Medulla oblongata (tissue), 1 donor: ENCODE data around the gene IFITM1.

Source experiments
- DNase-seq: peaks from one replicate; pipeline ENCODE4 v3.0.0-alpha.2; 2015; ENCODE audit errors: extremely low spot score

The IFITM1 gene

GRCh38 chr11:293852-294661 lies 19.8 kb upstream of the IFITM1 start:
- DNase-seq: no peak

DNA sequence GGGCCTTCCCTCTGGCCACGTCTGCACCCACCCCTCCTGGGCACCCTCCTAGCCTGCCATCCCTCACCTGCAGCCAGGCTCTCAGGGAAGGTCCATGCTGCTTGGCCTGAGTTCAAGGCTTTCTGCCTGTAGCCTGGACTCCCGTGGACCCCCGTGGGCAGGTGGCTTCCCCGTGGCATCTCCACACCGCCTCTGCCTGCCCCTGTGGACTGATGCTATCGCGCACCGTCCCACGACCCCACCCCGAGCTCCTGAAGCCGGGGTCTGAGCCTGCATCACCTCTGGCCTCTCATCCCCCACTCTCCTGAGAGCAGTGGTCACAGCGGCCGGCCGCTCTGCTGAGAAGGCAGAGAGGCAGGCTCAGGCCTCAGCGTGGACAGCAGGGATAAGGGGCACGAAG lies 19.1 kb upstream of the IFITM1 start:
- DNase-seq: no peak

DNA sequence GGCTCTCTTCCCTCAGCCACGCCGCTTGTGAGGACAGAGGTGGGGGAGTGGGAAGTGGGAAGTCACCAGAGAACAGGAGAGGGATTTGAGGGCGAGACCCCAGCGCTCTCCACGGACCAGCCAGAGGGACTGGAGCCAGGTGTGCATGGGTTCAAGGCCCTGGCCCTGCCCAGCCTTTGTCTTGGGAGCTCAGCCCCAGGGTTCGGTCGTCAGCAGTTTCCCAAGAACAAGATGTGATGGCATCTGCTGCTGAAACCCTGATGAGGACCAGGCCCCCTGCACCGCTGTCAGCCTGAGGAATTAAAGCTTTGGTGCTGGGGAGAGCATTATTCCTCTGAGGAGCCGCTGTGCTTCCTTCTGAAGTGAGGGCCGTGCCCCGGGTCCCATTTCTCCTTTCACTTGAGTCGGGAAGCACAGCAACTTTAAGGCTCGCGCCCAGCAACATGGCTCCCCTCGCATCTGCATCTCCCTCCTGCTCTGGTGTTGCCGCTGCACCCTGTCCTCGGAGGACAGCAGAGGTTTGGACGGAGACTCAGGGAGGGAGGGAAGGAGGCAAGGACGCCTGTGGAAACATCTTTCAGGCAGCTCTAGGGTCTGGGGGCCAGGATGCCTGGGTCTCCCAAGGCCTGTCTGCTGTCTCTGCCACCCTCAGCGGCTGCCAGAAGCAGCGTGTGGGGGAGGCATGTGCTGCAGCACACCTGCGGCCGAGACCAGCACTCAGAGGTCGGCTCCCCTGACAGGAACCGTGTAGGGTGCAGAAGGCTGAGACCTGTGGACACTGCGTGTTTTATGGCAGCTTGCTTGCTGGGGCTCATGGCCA lies 18.3 kb upstream of the IFITM1 start:
- DNase-seq: no peak

DNA sequence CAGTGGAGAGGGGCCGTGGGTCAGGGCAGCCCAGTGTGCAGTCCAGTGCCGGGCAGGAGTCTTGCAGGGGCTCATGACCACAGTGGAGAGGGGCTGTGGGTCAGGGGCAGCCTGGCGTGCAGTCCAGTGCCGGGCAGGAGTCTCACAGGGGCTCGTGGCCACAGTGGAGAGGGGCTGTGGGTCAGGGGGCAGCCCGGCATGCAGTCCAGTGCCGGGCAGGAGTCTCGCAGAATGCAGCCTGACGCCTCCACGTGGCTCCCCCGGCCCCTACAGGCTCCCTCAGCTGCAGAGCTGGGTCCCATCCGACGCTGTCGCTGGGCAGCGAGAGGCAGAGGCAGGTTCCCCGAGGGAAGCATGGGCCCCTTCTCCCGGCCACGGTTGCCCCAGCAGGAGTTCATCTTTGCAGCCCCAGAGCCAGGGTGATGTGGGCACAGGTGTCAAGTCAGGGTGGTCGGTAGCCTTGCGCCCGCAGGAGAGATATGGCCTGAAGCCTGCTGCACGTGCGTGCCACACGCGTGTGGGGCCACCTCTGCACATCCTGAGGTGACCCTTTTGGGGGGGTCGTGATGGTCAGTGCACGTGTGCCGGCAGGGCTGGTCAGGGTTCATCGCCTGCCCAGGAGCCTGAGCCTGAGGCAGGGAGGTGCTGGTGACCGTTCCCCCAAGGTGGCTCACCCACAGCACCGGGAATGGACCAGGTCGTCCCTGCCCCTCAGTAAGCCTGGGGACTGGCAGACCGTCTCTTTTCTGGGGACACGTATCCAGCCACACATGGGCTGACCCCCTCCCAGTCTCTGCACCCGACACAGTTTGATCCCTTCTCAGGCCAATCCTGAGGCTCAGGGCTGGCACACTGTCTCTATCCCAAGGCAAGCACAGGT lies 17.4 kb upstream of the IFITM1 start:
- DNase-seq: no peak

DNA sequence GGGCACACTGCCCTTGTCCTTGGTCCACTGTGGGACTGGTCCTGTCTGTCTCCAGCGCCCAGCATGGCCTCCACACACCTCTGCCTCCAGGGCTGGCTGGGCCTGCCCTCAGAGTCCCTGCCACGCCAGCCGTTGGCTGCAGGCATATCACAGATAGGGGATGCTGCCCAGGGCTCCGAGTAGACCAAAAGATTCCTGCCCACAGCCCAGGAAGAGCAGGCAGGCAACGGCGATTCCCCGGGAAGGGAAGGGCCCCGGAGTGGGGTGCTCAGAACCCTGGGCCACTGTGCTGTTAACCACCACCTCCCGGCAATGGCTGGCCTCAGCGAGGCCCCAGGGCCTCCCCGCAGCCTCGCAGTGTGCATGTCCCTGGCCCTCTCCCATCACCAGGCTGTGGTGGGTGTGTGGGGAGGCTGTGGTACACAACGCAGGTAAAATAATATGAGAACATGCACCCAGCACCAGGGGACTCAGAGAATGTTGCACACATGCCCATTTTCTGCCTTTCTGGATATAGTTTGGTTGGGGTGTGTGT lies 16.7 kb upstream of the IFITM1 start:
- DNase-seq: no peak

- DNase-seq: no peak
These were observed 16.0 kb upstream of the IFITM1 start for GRCh38 chr11:297586-298405.

DNA sequence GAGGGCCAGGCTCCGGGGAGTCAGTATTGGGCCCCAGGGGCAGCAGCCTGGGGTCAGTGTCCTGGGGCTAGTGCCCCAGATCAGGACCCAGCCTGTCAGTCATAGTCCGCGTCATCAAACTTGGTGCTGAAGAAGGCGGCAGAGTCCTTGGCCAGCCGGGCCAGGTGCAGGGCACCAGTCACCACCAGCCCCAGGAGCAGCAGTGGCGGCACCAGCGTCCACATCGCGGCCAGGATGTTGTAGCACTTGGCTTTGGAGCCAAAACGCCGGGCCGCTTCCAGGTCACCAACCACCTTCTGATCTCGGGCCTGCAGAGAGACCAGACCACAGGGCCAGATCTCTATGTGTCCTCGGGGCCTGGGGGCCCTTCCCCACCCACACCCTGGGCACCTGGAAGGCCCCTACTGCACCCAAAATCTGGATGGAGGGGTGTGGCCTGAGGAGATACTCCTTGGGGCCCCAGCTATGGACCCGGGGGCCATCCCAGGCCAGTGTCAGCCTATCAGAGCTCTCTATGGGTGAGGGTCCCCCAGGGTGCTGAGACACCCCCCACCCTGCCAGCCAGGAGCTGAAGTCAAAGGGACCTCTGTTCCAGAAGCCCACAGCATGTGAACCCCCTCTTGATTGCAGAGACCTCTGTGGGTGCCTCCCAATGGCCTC lies 15.3 kb upstream of the IFITM1 start:
- DNase-seq: no peak

DNA sequence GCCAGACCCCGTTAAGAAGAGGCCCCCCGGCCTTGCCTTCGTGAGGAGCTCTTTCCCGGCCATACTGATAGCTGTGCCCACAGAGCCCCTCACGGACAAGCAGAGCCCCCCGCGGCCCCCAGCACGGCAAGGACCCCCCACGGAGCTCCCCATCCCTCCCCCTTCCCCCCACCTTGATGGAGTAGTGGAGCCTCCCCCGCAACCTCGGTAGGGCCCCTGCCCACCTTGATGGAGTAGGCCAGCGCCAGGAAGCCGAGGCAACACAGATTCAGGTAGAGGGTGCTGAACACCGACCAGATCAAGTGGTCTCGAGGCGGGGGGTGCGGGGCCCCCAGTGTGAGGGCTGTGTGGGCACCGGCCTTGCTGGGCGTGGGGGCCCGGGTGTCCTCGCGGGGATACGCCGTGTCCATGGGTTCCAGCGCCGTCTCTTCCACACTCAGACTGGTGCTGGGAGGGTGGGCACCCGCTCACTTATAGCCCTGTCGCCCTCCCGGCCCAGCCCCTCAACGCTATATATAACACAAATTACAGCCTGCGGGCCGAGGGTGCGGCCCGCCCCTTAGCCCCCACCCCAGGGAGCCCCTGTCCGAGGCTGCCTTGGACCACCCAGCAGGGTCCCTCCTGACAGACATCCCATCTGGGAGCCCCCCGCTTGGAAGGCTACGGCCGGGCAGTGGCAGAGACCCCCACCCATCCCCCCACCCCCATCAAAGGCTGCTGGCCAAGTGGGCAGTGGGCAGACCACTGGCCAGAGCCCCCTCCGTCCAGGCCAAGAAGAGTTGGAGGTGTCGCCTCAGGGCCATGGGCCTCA lies 14.6 kb upstream of the IFITM1 start, which contains the start of gene IFITM5:
IFITM5 (minus strand) TSS at position 446 of the 811 bp plus-strand sequence; CDS start at position 410, 36 bp downstream.
- DNase-seq: no peak

GRCh38 chr11:299951-300735 lies 13.7 kb upstream of the IFITM1 start:
- no peak for DNase-seq

DNA sequence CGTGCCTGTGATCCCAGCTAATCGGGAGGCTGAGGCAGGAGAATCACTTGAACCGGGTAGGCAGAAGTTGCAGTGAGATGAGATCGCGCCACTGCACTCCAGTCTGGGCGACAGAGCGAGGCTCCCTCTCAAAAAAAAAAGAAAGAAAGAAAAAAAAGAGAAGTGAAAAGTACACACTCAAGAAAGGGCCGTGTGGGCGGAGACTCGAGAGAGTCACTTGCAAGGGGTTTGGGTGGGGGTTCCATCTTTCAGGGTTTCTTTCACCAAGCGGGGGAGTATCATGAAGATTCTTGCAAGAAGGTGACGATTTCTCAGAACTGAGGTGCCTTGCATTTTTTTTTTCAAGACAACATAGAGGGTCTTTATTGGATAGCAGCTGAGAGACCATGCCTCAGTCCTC lies 10.5 kb upstream of the IFITM1 start:
- no peak for DNase-seq

DNA sequence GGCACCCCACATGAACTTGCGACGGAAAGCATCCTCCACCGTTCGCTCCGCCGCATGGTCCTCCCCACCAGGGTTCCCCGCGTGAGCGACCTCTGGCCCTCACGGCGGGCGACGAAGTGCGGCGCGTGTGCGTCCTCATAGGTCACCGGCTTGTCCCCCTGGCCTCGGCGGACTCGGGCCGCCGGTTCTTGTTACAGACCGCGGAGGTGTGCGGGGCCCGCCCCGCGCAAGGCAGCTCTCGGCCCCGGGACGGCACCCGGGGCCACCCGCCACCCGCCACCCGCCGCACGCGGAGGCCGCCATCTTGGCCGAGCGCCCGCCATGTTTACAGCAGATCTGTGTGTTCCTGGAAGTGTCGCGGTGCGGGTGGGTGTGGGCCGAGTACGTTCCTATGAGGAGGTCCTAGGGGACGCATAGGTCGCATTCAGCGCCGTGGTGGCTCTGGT lies 9.8 kb upstream of the IFITM1 start:
- DNase-seq: no peak

GRCh38 chr11:304915-305843 lies 8.7 kb upstream of the IFITM1 start:
- peak; percentile 69 for DNase-seq

DNA sequence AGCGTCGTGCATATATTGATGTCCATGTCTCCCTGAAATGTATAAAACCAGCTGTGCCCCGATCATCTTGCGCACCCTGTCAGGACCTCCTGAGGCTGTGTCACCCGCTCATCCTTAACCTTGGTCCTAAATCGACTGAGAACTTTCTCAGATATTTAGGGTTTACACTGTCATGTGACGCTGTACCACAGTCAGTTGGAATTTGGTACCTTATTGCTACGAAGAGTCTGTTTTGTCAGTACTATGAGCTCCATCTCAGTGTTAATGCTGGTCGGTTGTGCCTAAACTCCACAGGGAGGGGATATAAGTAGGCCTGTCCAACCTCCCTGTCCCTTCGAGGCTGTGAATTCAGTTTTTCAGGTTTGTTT lies 8.0 kb upstream of the IFITM1 start:
- DNase-seq: no peak

DNA sequence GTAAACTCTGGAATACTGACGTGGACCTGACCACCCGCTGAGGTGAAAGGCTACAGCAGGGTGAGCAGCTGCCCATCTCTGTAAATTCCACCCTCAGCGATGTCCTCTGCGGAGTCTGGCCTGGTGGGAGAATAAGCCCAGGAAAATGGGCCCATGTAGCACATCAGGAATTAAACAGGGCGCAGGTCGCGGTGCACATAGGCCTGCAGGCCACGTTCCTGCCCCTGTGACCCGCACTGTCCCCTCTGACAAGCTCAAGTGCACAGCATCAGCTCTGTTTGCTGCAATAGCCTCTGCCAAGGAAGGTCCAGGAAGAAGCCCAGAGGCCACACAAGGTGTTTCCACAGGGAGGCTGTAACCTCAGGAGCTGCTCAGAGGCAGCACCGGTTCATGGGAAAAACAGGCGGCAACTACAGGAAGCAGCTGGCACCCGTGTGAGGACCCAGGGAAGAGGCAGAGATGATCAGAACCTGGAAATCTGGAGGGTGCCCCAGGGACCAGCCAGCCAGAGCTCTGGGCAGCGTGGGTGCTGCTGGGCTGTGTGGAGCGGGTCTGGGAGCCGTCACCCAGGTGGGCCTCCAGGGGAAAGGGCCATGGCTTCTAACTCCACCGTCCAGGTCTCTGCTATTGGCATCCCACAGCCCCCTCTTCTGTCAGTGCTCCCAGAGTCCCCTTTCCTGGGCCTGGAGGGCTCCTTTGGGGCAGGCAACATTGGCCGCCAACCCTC lies 7.0 kb upstream of the IFITM1 start:
- DNase-seq: no peak

DNA sequence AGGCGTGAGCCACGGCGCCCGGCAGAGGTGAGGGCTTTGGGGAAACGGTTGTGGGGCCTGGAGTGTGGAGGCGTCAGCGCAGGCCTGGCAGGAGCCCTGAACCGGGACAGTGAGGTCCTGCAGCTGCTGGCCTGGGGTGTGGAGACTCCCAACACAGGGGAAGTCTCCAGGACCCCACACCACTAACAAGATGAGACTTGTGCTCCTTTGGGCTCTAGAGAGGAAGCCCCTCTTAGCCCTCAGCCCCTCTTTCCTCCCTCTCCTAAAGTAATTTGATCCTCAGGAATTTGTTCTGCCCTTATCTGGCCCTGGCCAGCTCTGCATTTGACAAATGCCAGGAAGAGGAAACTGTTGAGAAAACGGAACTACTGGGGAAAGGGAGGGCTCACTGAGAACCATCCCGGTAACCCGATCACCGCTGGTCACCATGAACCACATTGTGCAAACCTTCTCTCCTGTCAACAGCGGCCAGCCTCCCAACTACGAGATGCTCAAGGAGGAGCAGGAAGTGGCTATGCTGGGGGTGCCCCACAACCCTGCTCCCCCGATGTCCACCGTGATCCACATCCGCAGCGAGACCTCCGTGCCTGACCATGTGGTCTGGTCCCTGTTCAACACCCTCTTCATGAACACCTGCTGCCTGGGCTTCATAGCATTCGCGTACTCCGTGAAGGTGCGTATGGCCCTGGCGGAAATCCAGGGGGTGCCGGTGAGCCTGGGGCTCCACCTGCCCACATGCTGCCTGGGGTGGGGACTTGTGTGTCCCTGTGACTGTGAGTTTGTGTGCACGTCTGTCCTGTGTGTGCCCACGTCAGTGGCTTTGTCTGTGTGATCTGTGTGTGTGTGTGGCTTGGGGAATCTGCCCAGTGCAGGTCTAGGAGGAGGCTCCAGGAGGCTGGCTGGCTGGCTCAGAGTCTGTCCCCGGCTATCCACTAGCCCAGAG lies 5.8 kb upstream of the IFITM1 start, which contains the start of gene IFITM2:
IFITM2 (plus strand) TSS at position 51 of the 943 bp plus-strand sequence; CDS start at position 428, 377 bp downstream.
- DNase-seq: peak; percentile 67
